GM06990 (cell line): ENCODE measurements around the gene L1TD1.
A peak's percentile ranks its signal among the peaks of the same experiment; 100 is the strongest.
"Not testable (repeated sequence)": the region's sequence is repeated elsewhere in the genome, so short reads cannot be mapped to it uniquely, and the experiment has no call there.

Experiments used
- DNase-seq: peaks from one replicate; pipeline ENCODE4 v3.0.0-alpha.2; 2011; ENCODE audit not compliant: insufficient read length; ENCODE audit errors: extremely low read depth
- H3K27me3 ChIP-seq: replicated peaks from 2 replicates; pipeline ENCODE4 v1.6.0; 2011; ENCODE audit warnings: low read length; ENCODE audit not compliant: control insufficient read depth, insufficient read depth
- H3K36me3 ChIP-seq: 2 replicates; pipeline ENCODE4 v1.5.1; 2011; ENCODE audit warnings: low read length; ENCODE audit not compliant: control insufficient read depth, insufficient read depth
- H3K4me3 ChIP-seq: replicated peaks from 2 replicates; pipeline ENCODE4 v1.5.1; 2011; ENCODE audit warnings: low read depth, mild to moderate bottlenecking, control low read depth, low read length
- CTCF ChIP-seq: IDR thresholded peaks from 2 replicates; pipeline ENCODE4 v1.5.1; 2011; ENCODE audit warnings: low read length, control low read depth, mild to moderate bottlenecking, inconsistent platforms; ENCODE audit not compliant: insufficient read depth, poor library complexity, severe bottlenecking

Gene L1TD1

GRCh38 chr1:62194651-62195544 lies at the start of gene L1TD1:
TSS of gene L1TD1 (plus strand) at chr1:62194849. CDS start at chr1:62206629, 11,780 bp downstream.
- TF ChIP-seq CTCF: no peak
- DNase-seq: no peak
- Histone ChIP-seq H3K4me3 (no peak within 1 kb of the TSS), H3K27me3 (no peaks in the 10 kb centered on the region), H3K36me3 (no peaks in the 10 kb centered on the region)

- peak; percentile 13 for DNase-seq
- H3K36me3 ChIP-seq: no peaks in the 10 kb centered on the region
- H3K27me3 ChIP-seq: no peaks in the 10 kb centered on the region
- H3K4me3 ChIP-seq: no peak overlapping the region
- TF ChIP-seq CTCF: no peak
These were observed 34.7 kb upstream of the L1TD1 start for GRCh38 chr1:62159940-62160348.

- Histone ChIP-seq H3K36me3 (no peaks in the 10 kb centered on the region), H3K27me3 (no peaks in the 10 kb centered on the region), H3K4me3 (no peak overlapping the region)
- no peak for TF ChIP-seq CTCF
- no peak for DNase-seq
These were observed 32.9 kb upstream of the L1TD1 start for GRCh38 chr1:62161711-62162110.

GRCh38 chr1:62170380-62170779 lies 24.3 kb upstream of the L1TD1 start:
- not testable (repeated sequence) for H3K36me3 ChIP-seq, DNase-seq, H3K27me3 ChIP-seq, H3K4me3 ChIP-seq

GRCh38 chr1:62175568-62176179 lies 19.0 kb upstream of the L1TD1 start:
- Histone ChIP-seq H3K36me3 (no peaks in the 10 kb centered on the region), H3K4me3 (no peak overlapping the region), H3K27me3 (no peaks in the 10 kb centered on the region; the same call in 1 of the 2 replicates)
- no peak for DNase-seq
- peak; percentile 74 for TF ChIP-seq CTCF

- no peak for TF ChIP-seq CTCF
- DNase-seq: no peak
- Histone ChIP-seq H3K4me3 (no peak overlapping the region), H3K36me3 (no peaks in the 10 kb centered on the region), H3K27me3 (no peaks in the 10 kb centered on the region)
These were observed 17.9 kb upstream of the L1TD1 start for GRCh38 chr1:62176597-62177312.
